ENCODE measurements around the gene DRD5. TPM values are rescaled to one million over a fixed set of nuclear protein-coding genes. Genes with fewer than 3 reads are reported as not detected.

The DRD5 gene
- total RNA-seq = not detected in 2 replicates

DNA sequence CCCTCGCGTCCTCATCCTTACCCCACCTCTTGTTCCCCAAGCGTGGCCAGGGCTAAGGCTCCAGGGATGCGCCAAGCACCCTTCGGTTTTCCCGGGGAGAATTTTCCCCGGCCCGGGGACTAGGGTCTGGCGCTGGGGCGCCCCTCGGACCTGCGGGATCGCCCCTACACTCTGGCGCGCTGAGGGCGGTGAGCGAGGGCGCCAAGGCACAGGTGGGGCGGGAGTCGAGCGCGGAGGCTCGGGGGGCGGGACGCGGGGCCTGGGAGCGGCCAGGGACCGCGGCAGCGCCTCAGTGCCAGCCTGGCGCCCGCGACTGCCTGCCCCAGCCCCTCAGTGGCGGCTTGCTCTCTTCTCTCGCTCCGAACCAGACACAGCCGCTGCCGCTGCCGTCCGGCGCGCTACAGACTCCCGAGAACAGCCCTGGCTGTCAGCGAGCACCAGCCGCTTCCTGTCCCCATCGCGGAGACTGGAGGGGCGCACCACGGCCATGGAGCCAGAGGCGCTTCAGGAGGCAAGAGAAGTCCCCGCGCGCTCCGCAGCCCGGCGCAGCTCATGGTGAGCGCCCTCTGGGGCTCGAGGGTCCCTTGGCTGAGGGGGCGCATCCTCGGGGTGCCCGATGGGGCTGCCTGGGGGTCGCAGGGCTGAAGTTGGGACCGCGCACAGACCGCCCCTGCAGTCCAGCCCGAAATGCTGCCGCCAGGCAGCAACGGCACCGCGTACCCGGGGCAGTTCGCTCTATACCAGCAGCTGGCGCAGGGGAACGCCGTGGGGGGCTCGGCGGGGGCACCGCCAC is at the start of gene DRD5:
DRD5 (plus strand) TSS at position 292 of the 793 bp plus-strand sequence; CDS start at position 688, 396 bp downstream.

Other genes starting within 250 kb of the DRD5 start
- gene SLC2A9, start 239.9 kb downstream of the DRD5 start, total RNA-seq = 2.6 and 4.6 TPM in 2 replicates

Data from pericardium fibroblast (primary cell).